HG02623 (cell line): ENCODE data around the gene MXI1.
"Not testable (repeated sequence)": the region's sequence is repeated elsewhere in the genome, so short reads cannot be mapped to it uniquely, and the experiment has no call there.

Experiments used
- ATAC-seq: cut with Tn5 transposase; IDR thresholded peaks from one replicate; pipeline ENCODE4 v1.9.1; 2021; ENCODE audit warnings: moderate library complexity; ENCODE audit not compliant: unreplicated experiment

MXI1 gene

DNA sequence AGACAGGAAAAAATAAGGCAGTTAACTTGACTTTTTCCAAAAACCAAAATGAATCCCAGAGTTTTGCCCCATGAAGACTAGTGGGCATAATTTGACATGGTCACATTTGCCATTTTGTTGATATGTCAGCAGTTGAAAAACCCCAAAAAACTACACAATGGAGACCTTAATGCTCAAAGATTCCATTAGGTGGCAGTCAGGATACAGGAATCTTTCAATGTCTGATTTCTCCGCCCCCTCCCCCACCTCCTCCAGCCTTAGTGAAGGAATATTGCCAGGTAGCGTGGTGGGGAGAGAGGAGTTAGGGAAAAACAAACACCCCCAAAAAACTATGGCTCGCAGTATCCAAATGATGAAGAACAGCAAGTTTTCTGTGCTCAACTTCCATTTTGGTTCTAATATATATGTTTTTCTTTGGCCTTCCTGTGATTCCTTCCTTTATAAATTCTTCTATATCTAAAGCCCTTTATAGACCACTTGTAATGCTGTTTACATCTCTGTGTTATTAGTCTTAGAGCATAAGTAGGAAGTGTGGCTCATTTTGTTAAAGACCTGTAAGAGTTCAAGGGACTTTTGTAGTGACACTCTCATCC is 104.0 kb downstream of the MXI1 start:
- no peak for ATAC-seq

DNA sequence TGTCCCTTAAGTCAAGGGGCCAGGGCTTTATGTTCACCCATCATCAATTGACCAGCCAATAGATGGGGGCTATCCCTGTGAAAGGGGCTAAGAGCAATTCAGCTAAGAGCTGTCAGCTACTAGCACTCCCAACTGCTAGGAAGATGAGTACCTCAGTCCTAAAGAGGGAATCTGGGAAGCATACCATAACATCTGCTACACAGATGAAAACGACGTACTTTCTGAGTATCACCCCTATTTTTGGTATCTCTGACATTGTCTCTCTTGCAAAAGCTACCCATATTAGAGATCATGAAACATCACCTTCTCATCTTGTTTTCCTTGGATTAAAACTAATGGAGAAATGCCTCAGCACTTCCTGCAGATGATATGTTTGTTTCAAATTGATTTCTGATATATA is 104.8 kb downstream of the MXI1 start:
- ATAC-seq: no peak

DNA sequence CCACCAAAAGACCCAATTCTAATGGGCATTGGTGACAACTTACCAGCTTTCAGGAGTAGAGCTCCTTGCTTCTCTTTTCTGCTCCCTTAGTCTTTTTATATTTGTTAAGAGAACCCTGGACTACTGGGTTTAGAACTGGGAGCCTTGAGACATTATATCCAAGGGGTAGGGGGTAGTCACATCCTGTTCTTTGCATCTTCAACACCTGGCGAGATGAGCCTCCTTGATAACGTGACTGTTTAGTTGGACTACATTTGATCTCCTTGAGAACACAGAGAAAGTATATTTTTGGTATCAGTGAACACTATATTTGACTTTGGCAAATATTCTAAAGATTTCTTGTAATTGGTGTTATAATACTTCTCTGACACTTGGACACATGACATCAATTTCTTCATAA is 106.3 kb downstream of the MXI1 start:
- no peak for ATAC-seq

DNA sequence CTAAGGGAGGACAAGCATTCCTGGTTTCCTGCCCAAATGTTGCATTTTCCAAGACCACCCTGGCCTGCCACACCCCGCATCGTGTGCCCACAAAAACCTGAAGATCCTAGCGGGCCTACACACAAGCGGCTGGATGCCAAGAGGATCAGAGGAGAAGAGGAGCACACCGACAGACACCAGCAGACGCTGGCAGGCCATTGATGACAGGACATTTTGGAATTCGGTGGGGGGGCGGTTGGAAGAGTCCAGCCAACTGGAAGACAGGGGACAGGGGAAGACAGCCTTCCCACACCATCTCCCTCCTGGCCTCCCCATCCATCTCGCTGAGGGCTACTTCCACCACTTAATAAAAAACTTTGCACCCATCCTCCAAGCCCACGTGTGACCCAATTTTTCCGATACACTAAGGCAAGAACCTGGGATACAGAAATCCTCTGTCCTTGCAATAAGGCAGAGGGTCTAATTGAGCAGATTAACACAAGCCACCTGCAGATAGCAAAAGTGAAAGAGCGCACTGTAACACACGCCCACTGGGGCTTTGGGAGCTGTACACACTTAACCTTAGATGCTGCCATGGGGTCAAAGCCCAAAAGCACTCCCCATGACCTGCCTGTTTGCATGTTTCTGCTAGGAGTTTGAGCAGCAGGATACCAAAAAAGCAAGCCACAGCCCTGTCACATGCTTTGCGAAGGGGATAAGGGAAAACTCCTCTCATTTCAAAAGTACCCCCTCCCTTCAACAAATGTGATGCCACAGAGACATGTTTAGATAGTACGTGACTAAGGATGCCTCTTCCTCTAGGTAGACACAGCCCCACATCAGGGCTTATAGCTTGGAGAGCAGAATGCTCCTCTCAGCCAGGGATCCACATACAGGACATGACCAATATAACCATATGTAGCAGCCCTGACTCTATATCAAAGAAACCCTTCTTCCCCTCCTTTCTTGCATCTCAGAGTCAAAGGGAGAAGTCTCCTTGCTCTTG is 110.8 kb downstream of the MXI1 start:
- no peak for ATAC-seq

DNA sequence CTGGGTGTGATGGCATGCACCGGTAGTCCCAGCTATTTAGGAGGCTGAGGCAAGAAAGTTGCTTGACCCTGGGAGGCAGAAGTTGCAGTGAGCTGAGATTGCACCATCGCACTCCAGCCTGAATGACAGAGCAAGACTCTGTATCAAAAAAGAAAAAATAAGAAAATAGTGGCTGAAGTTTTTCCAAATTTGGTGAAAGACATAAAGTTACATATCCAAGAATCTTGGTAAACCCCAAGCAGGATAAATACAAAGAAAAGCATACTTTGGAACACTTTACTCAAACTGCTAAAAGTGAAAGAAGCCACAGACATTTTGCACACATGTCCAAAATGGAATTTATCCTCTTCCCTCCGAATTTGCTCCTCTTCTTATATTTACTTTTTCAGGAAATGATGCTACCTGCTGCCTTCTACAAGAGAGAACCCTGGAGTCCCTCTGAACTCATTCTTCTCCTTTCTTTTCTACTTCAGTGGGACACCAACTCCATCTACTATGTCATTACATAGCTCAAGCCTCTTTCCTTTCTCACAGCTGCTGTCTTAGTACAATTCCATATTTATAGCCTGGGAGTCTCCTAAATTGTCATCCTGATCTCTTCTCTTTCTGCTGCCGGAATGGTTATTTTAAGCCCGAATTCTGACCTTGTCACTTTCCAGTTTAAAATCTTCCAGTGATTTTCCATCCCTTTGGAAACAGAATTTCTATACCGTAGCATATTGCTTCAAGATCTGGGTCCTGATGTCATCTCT is 114.6 kb downstream of the MXI1 start:
- no peak for ATAC-seq

DNA sequence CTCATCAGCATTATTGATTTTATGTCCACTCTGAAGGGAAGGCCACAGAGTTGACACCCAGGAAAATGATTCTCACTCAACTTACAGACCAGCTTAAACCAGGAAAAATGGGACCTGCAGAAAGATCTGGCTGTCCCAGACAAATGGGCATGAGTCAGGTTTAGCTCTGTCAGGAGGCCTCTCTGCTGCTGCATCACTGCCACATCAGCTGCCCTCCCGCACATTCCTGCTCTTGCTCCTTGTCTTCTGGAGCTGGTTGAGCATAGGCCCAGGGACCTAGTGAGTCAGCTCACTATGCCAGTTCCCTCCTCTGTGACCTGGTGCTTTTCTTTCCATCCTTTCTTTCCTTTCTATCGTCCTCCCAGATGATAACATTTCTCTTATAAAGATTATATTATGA is 116.1 kb downstream of the MXI1 start:
- ATAC-seq: no peak

DNA sequence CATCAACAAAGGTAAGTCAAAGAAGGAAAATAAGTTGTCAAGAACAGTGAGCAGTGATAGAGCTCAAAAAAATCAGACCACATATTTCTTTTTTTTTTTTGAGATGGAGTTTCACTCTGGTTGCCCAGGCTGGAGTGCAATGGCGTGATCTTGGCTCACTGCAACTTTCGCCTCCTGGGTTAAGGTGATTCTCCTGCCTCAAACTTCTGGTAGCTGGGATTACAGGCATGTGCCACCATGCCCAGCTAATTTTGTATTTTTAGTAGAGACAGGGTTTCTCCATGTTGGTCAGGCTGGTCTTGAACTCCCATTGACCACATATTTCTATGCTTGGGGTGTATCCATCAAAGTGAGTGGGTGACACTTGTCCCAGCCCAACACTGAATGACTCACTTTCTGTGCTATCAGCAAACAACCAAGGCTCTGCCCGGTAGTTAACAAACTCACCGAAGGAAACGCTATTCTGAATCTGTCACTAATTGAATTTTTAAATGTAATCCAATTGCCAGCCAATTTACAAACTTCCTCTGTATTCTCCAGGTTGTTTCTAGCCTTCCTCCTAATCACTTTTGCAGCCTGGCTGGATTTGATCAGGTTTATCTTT is 116.9 kb downstream of the MXI1 start:
- no peak for ATAC-seq

DNA sequence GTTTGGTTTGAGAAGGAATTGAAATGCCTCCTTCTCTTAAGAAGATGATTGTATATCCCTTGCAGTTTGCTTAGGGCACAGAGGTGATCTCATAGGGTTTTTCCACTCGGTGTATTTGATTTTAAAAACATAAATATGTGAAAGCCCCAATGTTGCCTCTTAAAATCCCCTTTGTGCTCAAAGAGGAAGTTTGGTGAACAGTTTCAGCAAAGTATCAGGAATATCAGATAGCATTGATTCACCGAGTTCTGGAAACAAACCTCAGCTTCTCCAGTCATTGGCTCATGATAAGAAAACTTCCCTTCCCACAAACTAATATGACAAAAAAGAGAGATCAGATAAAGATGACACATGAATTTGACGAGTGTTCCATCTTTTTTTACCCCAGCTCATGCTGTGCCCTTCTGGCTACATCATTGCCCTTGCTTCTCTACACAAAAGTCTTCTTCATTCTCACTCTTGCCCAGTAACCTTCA is 117.4 kb downstream of the MXI1 start:
- peak; percentile 45 for ATAC-seq

DNA sequence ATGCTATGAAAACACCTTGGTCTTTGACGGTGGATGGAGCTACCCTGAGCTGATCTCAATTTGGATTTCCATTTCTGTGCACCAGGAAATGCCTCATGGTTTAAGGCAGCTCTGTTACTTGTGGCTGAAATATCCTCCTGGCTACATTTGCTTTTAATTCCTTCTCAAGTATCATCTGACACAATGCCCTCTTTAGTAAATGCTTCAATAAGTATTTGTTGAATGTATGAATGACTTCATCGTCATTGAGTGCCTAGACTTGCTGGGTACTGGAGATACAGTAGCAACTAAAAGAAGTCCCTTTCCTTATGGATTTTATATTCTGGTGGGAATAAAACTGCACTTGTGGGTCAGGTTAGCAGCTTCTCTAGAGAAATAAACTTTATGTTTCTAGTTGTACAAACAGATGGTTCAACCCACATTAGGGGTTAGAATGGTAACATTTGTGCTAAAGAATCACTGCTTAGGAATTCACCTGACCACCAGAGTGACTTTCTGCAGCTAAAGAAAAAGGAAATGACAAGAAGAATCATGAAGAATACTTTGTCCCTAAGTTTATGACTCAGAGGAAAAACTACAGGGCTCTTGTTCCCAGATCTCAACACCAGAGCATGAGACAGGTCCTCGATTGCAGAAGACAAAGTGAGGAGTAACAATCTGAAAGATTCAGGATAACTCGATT is 119.1 kb downstream of the MXI1 start:
- no peak for ATAC-seq

DNA sequence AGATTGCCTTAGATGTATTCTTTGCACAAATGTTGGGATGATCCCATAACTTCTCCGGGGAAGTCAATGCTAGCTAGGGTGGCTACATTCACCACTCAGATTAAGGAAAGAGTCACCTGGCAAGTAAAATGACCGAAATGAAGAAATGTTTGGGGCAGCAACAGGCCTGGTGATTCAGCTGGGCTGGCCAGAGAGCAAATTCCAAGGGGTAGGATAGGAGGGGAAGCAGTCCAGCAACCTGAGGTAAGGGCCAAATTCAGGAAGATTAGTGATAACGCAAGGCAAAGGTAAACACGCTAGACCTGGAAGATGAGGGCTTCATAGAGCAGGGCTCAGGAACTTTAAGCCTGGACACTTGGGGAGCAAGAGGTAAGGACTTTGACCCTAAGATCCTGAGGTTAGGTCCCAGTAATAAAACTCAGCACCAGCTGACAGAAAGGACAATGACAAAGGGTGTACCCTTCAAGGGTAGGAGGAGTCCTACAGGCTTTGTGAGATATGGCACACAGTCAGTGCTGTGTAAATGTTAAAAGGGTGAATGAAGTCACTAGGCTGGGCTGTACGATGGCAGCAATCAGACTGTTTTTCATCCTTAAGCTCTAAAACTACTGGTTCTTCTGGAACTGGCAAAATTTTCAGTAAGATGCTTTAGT is 120.0 kb downstream of the MXI1 start:
- ATAC-seq: no peak

DNA sequence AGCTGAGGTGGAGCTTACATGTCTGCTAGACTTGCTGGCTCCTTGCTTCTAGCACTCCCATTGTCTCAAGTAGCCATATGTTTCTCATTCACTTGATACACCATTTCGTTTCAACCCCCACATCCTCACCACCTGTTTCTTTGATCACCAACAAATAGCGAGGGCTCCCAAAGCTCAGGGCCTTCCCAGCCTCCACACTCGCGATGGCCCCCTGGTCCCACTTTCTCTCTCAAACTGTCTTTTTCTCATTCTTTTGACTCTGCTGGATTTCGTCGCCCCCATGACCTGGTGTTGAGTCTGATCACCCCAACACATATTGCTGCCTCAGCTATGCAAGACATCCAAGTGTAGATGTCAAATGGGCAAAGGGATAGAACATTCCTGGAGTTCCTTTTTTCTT is 123.3 kb downstream of the MXI1 start:
- no peak for ATAC-seq

DNA sequence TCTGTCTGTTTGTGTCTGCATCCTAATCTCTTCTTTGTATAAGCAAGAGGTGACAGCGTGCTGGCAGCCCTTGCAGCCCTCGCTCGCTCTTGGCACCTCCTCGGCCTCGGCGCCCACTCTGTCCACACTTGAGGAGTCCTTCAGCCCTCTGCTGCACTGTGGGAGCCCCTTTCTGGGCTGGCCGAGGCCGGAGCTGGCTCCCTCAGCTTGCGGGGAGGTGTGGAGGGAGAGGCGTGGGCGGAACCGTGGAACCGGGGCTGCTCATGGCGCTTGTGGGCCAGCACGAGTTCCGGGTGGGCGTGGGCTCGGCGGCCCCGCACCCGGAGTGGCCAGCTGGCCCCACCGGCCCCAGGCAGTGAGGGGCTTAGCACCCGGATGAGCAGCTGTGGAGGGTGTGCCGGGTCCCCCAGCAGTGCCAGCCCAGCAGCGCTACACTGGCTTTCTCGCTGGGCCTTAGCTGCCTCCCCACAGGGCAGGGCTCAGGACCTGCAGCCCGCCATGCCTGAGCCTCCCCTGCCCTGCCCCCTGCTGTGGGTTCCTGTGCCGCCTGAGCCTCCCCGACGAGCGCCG is 123.9 kb downstream of the MXI1 start:
- not testable (repeated sequence) for ATAC-seq

DNA sequence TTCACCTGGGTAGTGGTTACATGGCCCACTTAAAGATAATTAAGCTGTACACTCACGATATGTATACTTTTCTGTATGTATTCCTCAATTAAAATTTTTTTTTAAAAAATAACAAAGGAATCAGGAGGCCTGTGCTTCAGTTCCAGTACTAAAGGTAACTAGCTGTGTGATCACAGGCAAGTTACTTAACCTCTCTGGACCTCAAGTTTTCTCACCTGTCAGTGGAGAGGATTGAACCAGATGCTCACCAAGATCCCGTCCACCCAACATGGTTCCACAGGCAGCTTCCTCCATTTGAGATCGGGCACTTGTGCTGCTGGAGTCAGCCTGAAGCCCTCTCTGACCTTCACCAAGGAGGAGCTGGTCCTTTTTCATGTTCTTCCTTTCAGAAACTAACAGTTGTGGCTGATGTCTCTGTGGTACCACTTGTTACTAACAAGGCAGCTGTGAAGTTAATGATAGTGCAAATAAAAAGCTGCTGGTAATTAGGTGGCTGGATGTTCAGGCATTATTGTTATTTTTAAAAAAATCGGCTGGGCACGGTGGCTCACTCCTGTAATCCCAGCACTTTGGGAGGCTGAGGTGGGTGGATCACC is 126.8 kb downstream of the MXI1 start:
- ATAC-seq: no peak

DNA sequence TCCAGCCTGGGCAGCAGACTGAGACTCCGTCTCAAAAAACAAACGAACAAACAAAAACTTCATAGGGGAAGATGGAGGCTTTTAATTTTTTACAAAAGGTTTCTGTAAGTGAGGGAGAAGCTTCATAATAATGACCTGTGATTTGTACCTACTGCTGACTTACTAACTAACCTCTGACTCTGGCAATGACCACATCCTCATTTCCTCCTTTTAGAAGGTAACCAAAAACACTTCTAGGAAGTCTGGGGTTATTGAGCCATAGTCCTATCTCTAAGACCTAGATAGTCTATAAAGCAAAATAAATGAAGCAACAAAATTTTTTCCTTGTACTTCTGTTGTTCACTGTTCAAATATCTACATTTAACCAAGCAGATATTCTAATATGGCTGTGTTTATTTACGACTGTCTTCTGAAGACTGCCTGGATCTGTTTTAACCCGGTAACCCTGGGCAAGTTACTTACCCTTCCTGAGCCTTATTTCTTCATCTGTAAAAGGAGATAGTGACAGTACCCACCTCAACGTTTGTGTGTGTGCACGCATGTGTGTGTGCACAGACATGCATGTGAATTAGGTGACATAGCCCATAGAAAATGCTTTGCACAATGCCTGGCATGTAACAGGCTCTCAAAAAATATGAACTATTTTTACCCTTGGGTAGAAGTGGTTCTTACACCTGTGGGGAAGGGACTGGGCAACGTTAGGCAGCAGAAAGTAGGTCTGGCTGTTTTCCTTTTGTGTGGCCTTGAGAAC is 128.1 kb downstream of the MXI1 start:
- no peak for ATAC-seq

DNA sequence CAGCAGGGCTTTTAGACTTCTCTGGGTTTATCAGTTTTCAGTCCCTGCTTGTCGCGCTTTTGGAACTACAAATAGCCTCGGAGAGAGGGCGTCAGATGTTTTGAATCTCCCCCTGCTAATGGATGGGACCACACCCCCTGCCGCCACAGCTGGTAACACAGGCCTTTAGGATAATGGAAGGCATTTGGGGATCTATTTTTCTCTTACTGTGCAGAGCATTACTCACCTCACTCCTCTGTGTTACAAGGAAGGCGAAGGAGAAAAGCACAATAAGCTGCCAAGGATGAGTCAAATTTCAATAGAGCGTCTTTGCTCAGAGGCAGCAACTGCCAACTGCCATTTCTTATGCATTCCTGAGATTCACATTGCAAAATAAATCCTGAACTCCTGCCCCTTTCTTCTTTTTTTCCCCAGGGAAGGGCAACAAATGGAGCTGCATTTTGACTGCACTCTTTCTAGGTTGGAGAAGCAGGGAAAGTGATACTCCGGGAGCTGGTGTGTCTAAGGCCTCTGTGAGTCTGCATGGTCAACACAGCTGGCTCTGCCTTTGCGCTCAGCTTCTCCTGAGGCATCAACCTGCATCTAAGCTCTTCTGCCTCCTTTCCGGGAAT is 128.8 kb downstream of the MXI1 start:
- no peak for ATAC-seq
